ENCODE results near the gene FOXP4.
"Not testable (repeated sequence)": the region's sequence is repeated elsewhere in the genome, so short reads cannot be mapped to it uniquely, and the experiment has no call there.

FOXP4 gene

DNA sequence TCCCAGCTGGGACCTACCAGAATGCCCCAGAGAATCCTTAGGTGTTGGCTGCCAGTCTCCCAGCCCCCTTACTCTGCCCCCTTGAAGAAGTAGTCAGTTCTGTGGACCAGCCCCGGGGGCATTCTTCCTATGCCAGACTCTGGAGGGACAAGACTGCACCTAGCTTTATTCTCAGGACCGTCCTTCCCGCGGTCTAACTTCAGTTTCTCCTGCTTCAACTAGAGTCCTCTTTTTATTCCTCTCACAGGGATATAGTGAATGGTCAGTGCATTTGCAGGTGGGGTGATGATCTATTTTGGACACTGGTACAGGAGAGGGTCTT is 56.2 kb downstream of the FOXP4 start:
- DNase-seq, result no peak

DNA sequence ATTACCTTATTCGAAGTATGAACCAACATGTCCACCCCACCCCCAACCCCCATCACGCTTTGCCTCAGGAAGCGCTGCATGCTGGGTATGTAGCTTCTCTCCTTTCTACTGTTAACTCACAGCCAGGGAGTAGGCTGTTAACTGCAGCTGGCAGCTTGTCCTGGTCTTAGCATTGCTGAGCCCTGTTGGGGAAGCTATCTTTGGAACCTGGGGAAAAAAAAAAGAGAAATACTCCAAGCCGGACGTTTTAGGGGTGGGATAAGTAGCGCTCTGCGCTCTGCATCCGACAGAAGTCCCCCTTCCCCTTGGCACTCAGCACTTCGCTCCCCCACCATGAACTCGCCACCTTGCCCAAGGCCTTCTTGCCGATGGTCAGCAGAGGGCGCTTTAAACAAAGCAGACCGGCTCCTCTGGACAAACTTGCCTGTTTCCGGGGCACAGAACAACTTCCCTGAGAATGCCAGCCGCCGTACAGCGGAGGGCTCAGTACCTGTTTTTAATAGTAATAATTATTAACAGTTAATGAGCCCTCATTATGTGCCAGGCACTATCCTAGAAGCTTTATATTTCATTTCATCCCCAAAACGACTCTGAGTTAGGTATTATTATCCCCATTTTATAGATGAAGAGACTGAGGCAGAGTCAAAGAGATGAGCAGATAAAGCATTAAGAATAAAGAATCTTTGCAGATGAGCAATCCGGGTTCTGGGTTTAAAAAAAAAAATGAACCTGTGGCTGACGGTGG is 56.9 kb downstream of the FOXP4 start:
- DNase-seq, result peak; percentile 63

DNA sequence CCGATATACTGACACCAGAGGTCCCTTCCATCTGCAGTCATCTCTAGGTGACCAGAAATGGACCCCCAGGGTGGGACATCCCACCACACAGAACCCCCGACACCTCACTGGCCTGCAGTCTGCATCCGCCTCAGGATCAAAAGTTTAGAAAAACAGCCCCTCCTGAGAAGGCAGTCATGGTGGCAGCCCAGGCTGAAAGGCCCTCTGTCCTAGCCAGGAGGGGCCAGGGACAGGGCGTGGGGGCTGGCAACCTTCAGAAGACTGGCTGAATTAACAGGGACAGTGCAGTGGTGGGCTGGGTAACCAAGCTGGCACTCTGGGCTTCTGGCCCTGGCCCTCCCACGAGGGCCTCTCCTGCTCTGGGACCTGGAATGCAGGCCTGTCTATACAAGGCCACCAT is 57.8 kb downstream of the FOXP4 start:
- no peak for DNase-seq

DNA sequence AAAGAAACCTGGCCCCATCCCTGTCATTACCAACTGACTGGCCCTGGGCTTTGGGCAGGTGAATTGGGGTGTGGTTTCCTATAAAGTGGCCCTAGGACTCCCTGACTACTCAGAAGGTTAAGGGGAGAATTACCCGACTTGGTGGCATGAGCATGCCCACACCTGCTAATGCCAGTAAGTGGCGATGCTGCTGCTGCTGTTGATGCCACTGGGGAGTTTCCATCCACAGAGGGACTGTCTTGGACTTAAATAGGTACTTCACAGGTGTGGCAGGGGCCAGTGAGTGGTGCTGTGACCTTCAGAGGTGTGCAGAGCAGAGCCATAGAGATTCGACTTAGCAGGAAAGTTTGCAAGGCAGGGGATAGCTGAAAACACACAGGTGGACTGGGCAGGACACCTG is 59.5 kb downstream of the FOXP4 start:
- DNase-seq, result no peak

DNA sequence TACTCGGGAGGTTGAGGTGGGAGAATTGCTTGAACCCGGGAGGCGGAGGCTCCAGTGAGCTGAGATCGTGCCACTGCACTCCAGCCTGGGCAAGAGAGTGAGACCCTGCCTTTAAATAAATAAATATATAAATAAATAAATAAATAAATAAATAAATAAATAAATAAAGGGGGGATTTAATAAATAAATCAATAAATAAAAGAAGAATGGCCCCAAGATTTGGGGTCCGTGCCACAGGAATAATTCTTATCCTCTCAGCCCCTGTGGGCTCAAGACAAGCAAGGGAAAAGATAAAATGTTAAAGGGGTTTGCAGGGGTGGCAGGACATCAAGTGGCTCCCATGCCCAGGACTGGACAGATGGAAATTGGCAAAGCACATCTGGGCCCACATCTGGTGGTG is 60.9 kb downstream of the FOXP4 start:
- no peak for DNase-seq

DNA sequence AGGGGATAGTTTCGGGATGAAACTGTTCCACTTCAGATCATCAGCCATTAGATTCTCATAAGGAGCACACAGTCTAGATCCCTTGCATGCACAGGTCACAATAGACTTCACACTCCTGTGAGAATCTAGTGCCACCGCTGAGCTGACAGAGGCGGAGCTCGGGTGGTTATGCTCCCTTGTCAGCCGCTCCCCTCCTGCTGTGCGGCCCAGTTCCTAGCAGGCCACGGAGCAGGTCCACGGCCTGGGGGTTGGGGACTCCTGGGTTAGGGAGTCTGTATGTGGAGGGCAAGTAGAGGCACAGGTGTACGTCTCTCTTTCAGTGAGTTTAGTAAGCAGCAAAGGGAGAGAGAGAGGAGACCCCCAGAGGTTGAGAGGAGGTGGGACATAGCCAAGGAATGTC is 61.6 kb downstream of the FOXP4 start:
- DNase-seq, result no peak

GRCh38 chr6:41608443-41609151 is 62.4 kb downstream of the FOXP4 start:
- DNase-seq, result no peak

DNA sequence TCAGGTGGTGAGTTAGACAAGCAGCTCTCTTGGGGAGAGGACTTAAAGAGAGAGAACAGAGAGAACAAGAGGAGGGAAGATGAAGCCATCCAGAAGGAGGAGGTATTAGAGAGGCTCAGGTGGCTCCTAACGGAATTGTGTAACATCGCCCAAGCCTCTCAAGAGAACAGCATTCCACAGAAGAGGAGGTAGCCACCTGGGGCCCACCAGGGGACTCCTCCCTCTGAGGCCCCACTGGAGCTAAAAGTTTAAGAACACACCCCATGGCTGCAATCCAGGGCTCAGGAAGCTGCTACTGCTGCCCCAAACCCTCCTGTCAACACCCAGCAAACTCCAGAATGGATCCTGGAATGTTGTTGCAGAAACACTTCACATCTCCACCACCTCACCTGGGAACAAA is 68.5 kb downstream of the FOXP4 start:
- no peak for DNase-seq

DNA sequence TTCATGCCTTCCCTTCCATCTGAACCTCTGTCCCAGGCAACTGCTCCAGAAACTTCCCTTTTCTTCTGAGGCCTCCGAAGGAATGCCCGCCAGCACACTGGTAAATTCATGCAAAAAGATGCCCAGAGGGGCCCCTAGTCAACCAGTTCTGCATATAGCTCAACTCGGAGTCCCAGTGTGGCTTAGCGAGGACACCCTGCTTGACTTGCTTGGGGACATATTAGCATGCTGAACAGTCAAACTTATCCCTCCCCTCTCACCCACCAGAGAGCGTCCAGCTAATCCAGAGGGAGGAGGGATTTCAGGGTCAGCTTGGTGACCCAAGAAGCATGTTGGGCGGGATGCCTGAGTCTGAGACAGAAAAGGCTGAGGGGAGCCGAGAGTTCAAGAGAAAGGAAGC is 69.1 kb downstream of the FOXP4 start:
- no peak for DNase-seq

DNA sequence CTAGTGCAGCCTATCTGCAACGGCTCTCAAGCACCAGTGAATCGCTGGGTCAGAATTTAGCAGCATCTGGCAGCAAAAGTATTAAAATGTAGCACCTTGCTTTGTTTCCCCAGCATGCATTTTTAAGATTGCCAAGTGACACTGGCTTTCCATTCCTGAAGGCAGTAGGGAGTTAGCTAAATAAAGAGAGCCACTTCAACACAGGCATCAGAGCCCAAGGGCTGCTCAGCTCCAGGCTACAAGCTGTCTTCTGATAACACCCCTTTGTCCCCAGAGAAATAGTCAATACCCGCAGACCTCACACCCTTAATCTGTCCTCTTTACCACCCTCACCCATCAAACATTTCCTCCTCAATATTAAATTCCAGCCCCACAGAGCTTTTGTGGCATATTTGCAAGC is 72.4 kb downstream of the FOXP4 start:
- DNase-seq, result no peak

DNA sequence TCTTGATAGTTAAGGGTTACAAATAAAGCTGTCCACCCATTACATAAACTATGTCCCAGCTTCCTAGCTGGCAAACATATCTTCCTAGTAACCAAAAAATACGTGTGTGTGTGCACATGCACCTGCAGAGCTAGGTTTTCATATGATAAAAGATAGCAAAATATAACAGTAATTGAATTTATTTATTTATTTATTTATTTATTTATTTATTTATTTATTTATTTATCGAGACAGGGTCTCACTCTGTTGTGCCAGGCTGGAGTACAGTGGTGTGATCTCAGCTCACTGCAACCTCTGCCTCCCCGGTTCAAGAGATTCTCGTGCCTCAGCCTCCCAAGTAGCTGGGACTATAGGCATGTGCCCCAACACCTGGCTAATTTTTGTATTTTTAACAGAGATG is 73.0 kb downstream of the FOXP4 start:
- not testable (repeated sequence) for DNase-seq

- no peak for DNase-seq
Observed at GRCh38 chr6:41621367-41621766, 75.2 kb downstream of the FOXP4 start.

DNA sequence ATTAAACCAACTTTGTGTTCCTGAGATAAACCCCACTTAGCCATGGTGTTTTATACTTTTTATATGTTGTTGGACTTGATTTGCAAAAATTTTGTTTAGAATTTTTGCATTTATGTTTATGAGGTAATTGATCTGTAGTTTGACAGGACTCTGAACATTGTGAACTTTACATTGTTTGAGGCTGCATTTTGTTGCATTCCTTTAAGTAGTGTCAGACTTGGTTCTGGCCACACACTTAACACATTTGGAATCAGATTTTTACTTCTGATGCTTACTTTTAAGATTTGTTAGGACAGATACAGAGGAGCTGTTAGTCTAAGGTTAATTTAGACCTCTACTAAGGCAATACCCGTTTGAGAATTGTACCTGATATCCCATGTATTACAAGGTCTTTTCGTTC is 75.6 kb downstream of the FOXP4 start:
- no peak for DNase-seq

GRCh38 chr6:41622206-41622988 is 76.2 kb downstream of the FOXP4 start:
- no peak for DNase-seq

GRCh38 chr6:41623330-41623729 is 77.1 kb downstream of the FOXP4 start:
- no peak for DNase-seq

GRCh38 chr6:41624621-41625380 is 78.6 kb downstream of the FOXP4 start:
- no peak for DNase-seq

- no peak for DNase-seq
Observed at GRCh38 chr6:41625442-41625841, 79.3 kb downstream of the FOXP4 start.

GRCh38 chr6:41626022-41626421 is 79.8 kb downstream of the FOXP4 start:
- DNase-seq, result no peak

DNA sequence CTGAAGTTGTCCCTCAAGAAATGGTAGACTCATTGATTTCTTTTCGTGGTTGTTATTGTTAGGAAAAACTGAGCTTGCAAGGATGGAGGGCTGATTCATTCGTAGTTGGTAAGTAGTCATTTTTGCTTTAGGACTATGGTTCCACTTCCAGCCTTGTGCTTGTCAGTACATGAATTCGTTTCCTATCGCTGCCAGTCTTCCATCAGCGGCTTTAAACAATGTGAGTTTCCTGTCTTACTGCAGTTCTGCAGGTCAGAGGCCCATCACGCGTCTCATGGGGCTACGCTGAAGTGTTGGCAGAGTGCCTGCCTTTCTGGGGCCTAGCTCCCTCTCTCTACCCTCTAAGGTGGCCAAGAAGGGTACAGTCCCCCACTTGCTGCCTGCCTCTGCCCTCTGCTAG is 80.7 kb downstream of the FOXP4 start:
- DNase-seq, result no peak

DNA sequence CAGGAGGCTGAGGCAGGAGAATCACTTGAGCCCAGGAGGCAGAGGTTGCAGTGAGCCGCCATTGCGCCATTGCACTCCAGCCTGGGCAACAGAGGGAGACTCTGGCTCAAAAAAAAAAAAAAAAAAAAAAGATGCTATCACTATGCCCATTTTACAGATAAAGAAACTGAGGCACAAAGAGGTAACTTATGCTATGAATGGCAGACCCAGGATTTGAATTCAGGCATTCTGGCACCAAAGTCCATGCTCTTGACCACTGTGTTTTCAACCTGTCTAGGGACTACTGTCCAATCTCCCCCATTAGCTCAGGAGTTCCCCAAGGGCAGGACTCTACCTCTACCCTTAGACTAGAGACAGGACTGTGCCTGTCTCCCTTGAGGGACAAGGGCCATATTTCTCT is 82.9 kb downstream of the FOXP4 start:
- no peak for DNase-seq

- DNase-seq, result no peak
Observed at GRCh38 chr6:41630069-41630468, 83.9 kb downstream of the FOXP4 start.

DNA sequence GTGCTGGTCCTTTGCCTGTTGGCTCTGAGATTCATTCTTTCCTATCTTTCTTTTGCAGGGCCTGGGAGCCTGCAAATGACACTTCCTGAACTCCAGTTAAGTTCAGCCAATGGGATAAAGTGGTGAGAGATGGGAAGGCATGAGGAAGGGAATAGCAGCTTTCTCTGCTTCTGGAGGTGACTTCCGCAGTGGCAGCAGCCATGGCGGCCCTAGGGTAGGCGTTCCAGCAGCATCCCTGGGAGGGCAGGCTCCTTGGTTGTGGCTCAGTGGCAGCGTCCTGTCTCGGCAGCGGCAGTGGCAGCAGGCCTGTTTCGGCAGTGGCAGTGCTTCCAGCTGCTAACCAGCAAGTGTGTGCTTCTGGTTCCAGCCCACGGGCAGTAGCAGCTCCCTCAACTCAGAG is 84.8 kb downstream of the FOXP4 start:
- no peak for DNase-seq

GRCh38 chr6:41633056-41633634 is 87.0 kb downstream of the FOXP4 start:
- no peak for DNase-seq

Data from stimulated activated naive CD4-positive, alpha-beta T cell treated with Interleukin-2 at 50 U/mL for 16 hours (primary cell).